Stimulated activated CD4-positive, alpha-beta T cell treated with anti-CD3 and anti-CD28 coated beads, TNF-alpha, amount 100 ng/mL, for 4 hours (primary cell): ENCODE results near the gene ADCY5.

Experiments
- DNase-seq, 3 experiments: peaks; one replicate each; pipeline ENCODE4 v3.0.0-alpha.2; 2020; ENCODE audit warnings: low read depth in 3 of 3

Gene ADCY5

DNA sequence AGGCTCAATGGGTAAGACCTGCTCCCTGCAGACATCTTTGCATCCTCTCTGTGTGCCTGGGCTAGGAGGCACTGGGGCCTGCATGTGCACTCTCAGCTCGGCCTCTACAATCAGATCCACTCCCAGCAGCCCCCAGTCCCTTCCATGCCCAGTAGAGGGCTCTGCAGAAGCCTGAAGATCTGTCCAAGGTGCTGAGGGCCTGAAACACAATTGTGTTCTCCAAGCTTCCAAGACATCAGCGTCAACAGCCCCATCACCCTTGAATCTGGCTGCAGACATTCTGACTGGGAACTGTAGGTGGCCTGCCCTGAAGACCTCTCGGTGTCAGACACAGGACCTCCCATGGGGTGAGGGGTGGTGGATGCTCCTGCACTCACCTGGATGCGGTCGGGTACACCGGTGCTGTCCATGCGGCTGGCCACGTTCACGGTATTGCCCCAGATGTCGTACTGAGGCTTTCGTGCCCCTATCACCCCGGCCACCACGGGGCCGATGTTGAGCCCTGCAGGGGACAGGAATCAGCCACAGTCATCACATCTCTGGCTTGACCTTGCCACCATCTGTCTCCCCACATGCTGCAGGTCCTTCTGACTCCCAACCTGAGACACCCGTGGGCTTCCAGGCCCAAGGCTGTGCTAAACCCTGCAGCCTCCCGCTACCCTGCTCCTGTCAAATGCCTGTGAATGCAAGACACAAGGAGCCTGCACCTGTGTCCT is 162.4 kb downstream of the ADCY5 start:
- DNase-seq: no peak

DNA sequence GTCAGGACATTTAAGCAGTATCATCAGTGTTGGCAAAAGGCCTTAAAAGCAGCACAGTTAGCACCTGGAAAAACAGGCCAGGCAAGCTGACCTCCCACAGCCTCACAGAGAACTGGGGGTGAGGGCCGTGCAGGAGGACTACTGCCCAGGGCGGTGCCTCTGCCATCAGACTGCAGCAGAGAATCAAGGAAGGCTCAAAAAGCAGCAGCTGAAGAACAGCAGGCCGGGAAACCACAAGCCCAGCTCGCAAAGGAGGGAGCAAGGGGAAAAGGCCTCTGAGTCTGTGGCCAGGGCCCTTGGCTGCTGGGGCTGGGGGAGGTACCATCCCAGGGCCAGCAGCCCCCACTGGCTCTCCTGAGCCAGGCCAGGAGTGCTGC is 163.0 kb downstream of the ADCY5 start:
- DNase-seq: no peak

GRCh38 chr3:123285479-123285878 is 163.4 kb downstream of the ADCY5 start:
- no peak for DNase-seq

DNA sequence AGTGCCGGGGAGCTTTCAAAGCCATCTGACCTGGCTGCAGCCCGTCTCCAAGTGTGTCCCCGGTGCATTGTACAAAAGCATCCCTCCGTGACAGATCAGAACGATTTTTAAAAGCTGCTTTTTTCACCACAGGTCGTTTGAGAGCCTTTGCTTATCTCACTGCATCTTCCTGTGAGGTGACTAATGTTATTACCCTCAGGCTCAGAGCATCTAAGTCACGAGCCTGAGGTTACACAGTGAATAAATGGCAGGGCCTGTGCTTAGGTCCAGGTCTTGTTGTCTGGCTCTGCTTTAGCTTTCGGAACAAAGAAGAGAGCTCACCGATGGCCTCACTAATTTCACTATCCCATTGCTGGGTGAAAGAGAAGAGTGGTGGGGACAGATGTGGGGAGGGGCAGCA is 163.8 kb downstream of the ADCY5 start:
- no peak for DNase-seq

- DNase-seq: no peak
These were observed 164.4 kb downstream of the ADCY5 start for GRCh38 chr3:123284399-123285010.

DNA sequence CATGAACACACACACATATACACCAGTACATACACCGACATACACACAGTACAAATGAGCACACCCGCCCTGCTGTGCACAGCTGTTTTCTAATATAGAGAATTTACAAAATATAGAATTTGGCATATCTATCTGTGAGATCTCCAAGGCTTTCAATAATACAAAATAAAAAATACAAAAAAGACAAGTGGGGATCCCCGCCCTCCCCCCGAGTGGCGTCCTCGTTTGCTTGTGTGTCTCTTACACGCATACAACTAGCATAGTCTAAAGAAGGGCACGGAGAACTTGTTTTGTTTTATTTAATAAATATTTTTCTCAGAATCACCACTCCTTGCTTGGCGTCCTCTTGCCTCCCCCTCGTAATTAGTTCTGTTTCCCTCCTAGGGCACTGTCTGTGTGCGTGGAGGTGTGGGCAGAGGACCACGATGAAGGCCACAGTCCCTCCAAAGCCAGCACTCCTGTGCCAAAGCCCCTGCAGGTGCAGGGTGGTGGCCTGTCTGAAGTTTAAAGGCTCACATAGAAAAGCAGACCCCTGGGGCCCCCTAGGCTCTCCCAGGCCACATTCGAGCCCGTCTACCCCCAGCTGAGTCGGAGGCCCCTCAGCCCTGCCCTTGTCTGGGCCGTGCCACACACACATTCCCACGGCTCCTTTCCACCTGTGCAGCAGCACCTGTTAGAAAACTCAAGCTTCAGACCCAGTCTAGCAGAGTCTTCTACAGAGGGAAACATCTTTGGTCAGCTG is 165.1 kb downstream of the ADCY5 start:
- DNase-seq: no peak

DNA sequence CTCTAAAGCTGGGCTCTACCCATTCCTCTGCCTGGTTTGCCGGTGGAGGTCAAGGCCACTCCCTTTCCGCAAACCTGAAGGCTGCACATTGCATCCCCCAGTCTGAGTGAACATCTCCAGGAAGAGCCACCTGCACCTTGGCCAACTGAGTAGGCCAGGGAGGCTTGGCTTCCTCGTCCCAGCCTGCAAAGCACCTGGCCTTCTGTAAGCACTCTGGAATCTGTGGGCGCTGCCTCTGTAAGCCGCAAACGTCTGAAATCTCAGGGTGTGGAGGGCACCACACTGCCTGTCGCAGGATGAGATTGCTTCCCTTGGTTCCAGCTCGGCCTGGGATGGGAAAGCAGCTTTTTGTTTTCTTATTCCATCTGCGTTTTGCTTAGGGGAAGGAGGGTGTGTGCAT is 165.8 kb downstream of the ADCY5 start:
- no peak for DNase-seq

DNA sequence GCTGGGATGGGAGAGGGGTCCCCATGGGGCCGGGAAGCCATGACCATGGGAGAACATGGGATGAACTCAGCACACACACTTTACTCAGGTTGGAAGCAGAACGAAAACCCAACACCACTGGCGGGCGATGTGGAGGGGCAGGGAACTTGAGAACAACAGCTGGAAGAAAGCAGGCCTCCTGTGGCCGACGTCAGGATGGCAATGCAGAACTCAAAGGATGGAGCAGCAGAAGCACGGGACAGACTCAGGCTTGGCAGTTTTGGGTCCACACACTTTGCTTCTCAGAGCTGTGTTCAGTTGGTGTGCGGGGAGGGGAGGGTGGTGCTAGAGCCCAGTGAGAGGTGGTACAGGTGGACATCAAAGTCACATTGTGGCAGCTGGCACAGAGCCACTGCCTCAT is 166.4 kb downstream of the ADCY5 start:
- no peak for DNase-seq

GRCh38 chr3:123281929-123282328 is 167.0 kb downstream of the ADCY5 start:
- DNase-seq: no peak

GRCh38 chr3:123281406-123281805 is 167.5 kb downstream of the ADCY5 start:
- DNase-seq: no peak

DNA sequence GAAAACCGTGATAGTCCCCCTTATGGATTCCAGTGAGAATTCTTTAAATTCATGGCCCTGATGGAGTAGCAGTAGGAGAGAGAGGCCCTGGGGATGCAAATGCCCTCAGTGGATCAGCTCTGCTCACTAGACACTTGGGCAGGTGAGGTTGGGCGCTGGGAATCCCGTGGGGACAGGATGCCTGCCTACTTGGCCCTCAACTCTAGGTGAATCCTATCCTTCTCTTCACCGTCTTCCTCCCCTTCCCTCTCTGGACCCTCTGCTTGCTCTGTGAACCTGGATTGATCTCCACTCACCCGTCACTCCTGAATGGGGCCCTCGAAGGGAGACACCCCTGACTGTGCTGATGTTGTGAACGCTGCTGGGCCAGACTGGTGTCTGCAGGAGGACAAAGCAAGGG is 169.8 kb downstream of the ADCY5 start:
- no peak for DNase-seq

DNA sequence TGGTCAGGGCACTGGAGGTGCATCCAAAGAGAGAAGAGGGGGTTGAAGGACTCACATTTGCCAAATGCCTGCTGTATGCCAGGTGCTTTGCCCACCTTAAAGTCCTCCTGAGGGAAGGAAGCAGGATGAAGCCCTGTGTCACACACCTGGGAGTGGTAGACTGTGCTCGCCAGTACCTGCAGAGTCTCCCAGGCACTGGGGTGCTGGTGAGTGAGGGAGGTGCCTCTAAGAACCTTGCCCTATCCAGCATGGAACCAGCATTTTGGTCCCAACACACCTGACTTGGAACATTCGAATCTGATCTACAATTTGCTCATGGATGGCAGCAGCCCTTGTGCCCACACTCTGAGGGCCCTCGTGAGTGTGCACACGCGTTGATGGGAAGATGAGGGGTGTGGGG is 170.4 kb downstream of the ADCY5 start:
- DNase-seq: no peak

DNA sequence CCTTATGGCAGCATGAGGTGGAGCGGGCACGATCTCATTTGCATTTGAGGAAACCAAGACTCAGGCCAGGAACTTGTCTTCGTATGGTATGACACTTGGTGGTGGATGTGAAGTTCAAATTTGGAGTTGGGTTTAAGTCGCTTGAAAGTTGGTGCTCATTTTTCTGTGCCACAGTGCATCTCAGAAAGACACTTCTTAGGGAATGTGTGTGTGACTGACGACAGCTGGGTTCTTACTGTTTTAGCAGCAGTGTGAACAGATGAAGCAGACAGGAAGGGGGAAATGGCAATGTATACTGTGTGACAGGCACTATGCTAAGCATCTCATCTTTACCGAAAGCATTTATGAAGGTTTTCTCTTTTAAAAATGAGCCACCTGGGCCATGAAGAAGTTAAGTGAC is 171.8 kb downstream of the ADCY5 start:
- no peak for DNase-seq

- DNase-seq: no peak
These were observed 172.4 kb downstream of the ADCY5 start for GRCh38 chr3:123276346-123277006.

GRCh38 chr3:123275691-123276090 is 173.2 kb downstream of the ADCY5 start:
- DNase-seq: no peak

GRCh38 chr3:123272547-123272946 is 176.3 kb downstream of the ADCY5 start:
- DNase-seq: no peak

DNA sequence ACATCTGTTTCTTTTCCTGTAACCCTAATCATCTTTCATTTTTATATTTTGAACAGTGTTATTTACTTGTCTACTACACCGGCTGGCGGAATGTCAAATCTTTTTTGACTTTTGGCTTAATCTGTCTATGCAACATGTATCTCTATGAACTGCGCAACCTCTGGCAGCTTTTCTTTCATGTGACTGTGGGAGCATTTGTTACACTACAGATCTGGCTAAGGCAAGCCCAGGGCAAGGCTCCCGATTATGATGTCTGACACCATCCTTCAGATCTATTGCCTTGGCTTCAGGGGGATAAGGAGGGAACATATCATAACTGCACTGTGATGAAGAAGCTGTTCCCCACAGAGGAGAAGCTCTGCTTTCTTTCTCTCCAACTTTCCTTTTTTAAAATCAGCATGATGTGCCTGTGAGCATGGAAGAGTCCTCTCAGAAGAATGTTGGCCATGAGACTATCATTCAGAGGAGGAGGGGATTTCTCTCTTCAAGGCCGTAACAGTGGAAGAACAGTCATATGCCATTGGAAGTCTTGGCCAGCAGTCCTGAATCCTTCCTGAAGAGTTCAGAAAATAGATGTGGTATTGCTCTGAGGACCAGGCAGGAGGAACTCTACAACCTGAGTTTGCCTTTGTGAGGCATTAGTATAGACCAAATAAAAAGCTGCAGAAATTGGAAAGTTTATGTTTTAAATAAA is 177.3 kb downstream of the ADCY5 start:
- DNase-seq: no peak

GRCh38 chr3:123270818-123271217 is 178.1 kb downstream of the ADCY5 start:
- DNase-seq: no peak

DNA sequence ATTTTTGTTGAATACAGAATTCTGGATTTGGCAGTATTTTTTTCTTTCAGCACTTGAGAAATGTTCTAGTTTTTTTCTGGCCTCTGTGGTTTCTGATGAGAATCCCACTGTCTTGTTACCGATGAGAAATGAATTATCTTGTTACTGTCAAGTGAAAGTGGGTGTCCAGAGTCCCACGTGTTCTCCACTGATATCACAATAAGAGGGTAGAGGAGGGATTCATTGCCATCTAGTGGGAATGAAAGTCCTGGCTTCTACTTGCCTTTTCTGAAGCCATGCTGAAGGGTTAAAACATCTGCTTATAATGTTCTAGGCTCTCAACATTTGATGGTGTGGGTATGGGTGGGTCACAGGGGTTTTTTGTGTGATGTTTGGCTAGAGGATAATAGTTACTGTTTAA is 181.1 kb downstream of the ADCY5 start:
- DNase-seq: no peak

DNA sequence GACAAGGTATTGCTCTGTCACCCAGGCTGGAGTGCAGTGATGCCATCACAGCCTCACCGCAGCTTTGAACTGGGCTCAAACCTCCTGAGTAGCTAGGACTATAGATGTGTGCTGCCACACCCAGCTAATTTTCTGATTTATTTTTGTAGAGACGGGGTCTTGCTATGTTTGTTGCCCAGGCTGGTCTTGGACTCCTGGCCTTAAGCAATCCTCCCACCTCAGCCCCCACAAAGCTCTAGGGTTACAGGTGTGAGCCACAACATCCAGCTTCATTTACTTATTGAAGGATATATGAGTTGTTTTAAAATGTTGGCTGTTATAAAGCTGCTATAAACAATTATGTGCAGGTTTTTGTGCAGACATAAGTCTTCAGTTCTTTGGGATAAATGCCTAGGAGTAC is 184.9 kb downstream of the ADCY5 start:
- DNase-seq: no peak

GRCh38 chr3:123262868-123263267 is 186.0 kb downstream of the ADCY5 start:
- no peak for DNase-seq

DNA sequence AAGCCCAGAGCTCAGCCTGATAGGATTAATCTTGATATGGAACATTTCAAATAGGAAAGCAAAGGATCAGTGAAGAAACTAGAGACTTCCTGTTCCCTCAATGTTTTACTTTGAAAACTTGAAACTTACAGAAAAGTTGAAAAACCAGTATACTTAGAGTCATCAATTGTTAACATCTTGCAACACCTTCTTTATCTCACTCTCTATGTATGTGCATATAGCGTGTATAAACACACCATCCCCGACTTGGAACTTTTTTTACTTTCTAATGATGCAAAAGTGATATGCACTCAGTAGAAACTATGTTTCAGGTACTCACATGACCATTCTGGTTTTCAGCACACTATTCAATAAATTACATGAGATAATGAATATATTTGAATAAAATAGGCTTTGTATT is 186.7 kb downstream of the ADCY5 start:
- no peak for DNase-seq
